Liver (tissue), 9 donors: ENCODE data around the gene ZBTB47. TPM values are rescaled to one million over a fixed set of nuclear protein-coding genes. Genes with fewer than 3 reads are reported as not detected.

Source experiments
- DNase-seq: peaks from one replicate; pipeline ENCODE4 v3.0.0-alpha.2; 2017; ENCODE audit warnings: low spot score
- H3K27ac ChIP-seq, 2 donors: one replicate each; pipeline ENCODE4 v1.7.0; 2013; ENCODE audit warnings: inconsistent platforms in 2 of 2, low read length in 2 of 2, control low read depth in 1 of 2, low read depth in 1 of 2, mild to moderate bottlenecking in 1 of 2
- H3K27me3 ChIP-seq, 4 donors: one replicate each; pipeline versions ENCODE4 v1.6.1 to v1.7.0; 2013; ENCODE audit warnings: low read length in 3 of 4, inconsistent platforms in 1 of 4, mild to moderate bottlenecking in 1 of 4, moderate library complexity in 1 of 4; ENCODE audit not compliant: control insufficient read depth in 4 of 4, insufficient read depth in 4 of 4
- H3K36me3 ChIP-seq, 4 donors: one replicate each; pipeline versions ENCODE4 v1.6.1 to v1.7.0; 2013; ENCODE audit warnings: low read length in 3 of 4, mild to moderate bottlenecking in 3 of 4, low read depth in 1 of 4, moderate library complexity in 1 of 4; ENCODE audit not compliant: control insufficient read depth in 4 of 4, insufficient read depth in 3 of 4
- H3K4me1 ChIP-seq, 4 donors: one replicate each; pipeline versions ENCODE4 v1.6.1 to v1.7.0; 2013; ENCODE audit warnings: low read length in 3 of 4, mild to moderate bottlenecking in 3 of 4, moderate library complexity in 1 of 4; ENCODE audit not compliant: control insufficient read depth in 4 of 4, insufficient read depth in 4 of 4
- H3K4me3 ChIP-seq, 3 donors: one replicate each; pipeline versions ENCODE4 v1.6.1 to v1.7.0; 2013; ENCODE audit warnings: low read length in 3 of 3, control low read depth in 1 of 3, low read depth in 1 of 3, mild to moderate bottlenecking in 1 of 3
- H3K9ac ChIP-seq, 2 donors: one replicate each; pipeline ENCODE4 v1.7.0; 2013; ENCODE audit warnings: low read length in 2 of 2, mild to moderate bottlenecking in 2 of 2, moderate library complexity in 2 of 2, control low read depth in 1 of 2, low read depth in 1 of 2
- H3K9me3 ChIP-seq, 4 donors: one replicate each; pipeline versions ENCODE4 v1.6.1 to v1.7.0; 2013; ENCODE audit warnings: low read length in 3 of 4; ENCODE audit not compliant: control insufficient read depth in 4 of 4
- CTCF ChIP-seq: fragments of 150-350 bp; IDR thresholded peaks from 2 replicates; pipeline ENCODE4 v1.5.1; 2017; ENCODE audit warnings: improper control_type of control experiment, low read depth, low read length; ENCODE audit not compliant: missing input control
- EGR1 ChIP-seq, 2 donors: IDR thresholded peaks; 2 replicates each; pipeline ENCODE4 v1.6.1; 2016 to 2018; ENCODE audit warnings: antibody characterized with exemption in 2 of 2, low read depth in 2 of 2
- FOXA1 ChIP-seq: IDR thresholded peaks from 2 replicates; pipeline ENCODE4 v1.6.1; 2016; ENCODE audit warnings: antibody characterized with exemption
- FOXA2 ChIP-seq: IDR thresholded peaks from 2 replicates; pipeline ENCODE4 v1.6.1; 2016; ENCODE audit warnings: antibody characterized with exemption
- JUND ChIP-seq, 2 donors: IDR thresholded peaks; 2 replicates each; pipeline ENCODE4 v1.6.1; 2016; ENCODE audit warnings: antibody characterized with exemption in 2 of 2
- MAX ChIP-seq: IDR thresholded peaks from 2 replicates; pipeline ENCODE4 v1.6.1; 2016; ENCODE audit warnings: antibody characterized with exemption
- SP1 ChIP-seq: IDR thresholded peaks from 2 replicates; pipeline ENCODE4 v1.6.1; 2018; ENCODE audit warnings: antibody characterized with exemption, mild to moderate bottlenecking
- TAF1 ChIP-seq: conservative IDR thresholded peaks from 2 replicates; pipeline ENCODE4 v1.6.1; 2016; ENCODE audit warnings: antibody characterized with exemption, mild to moderate bottlenecking
- YY1 ChIP-seq: IDR thresholded peaks from 2 replicates; pipeline ENCODE4 v1.6.1; 2016; ENCODE audit warnings: antibody characterized with exemption, mild to moderate bottlenecking
- WGBS: extraction: QIAGEN DNeasy Blood & Tissue Kit; methylation state at CpG from one replicate; pipeline ENCODE4 v1.1.7; 2013; 5-methylcytosine and 5-hydroxymethylcytosine counted together
- polyA plus RNA-seq, 2 donors: library from polyadenylated mRNA; stranded (reverse) in 1 of 2; unstranded in 1 of 2; fragments of 200-250 nt in 1 of 2; fragments of >200 nt in 1 of 2; fragmentation: Nextera tagmentation in 1 of 2; extraction: Ambion mirVana in 1 of 2; gene quantifications; one replicate each; pipeline versions ENCODE4 v1.2.1 to v1.2.3, GENCODE V29; 2013 to 2015
- total RNA-seq, 2 donors: library from RNA; depleted of rRNA; stranded (reverse); fragments of >200 nt; gene quantifications; one replicate each; pipeline ENCODE4 v1.2.3, GENCODE V29; 2014
- donor health status: healthy.
- donor health status: healthy.
- donor health status: healthy.
- donor health status: healthy.
- donor health status: healthy.

ZBTB47 gene
- total and polyA plus RNA-seq, 4 donors: 0.42 to 7.4 (median 4.2) TPM

GRCh38 chr3:42713747-42714146 lies 60.2 kb downstream of the ZBTB47 start (continued):
- TF ChIP-seq MAX (no peak), FOXA2 (no peak), JUND (IDR thresholded peaks at IDR 0.05) (no peak)

- H3K4me3 ChIP-seq: no peak overlapping the region
- H3K27ac ChIP-seq: no peak overlapping the region
- no peaks in the 10 kb centered on the region for H3K4me1 ChIP-seq
- TF ChIP-seq CTCF (no peak), SP1 (no peak), FOXA1 (no peak), EGR1 (IDR thresholded peaks at IDR 0.05; ENCODE audit: low read depth in 2 of 2) (no peak), YY1 (no peak), TAF1 (no peak)
- no peaks in the 10 kb centered on the region for H3K9me3 ChIP-seq
- H3K36me3 ChIP-seq: no peaks in the 10 kb centered on the region
- DNase-seq: no peak
- 91% methylated on average over 4 of the region's 4 CpGs for WGBS
- H3K9ac ChIP-seq: no peak overlapping the region
- H3K27me3 ChIP-seq: no peaks in the 10 kb centered on the region
These were observed 60.8 kb downstream of the ZBTB47 start for GRCh38 chr3:42714171-42714852.

Other genes starting within 250 kb of the ZBTB47 start
- not detected for gene LYZL4, start 243.1 kb upstream of the ZBTB47 start, total RNA-seq
- gene LYZL4, start 243.1 kb upstream of the ZBTB47 start, polyA plus RNA-seq: not detected
- 10 to 100 TPM in 1 of 2 donors, 1 to 10 TPM in 1; 2.3 to 41.8 TPM for gene VIPR1, start 151.1 kb upstream of the ZBTB47 start, total RNA-seq
- 10 to 100 TPM; 14.1 to 15.1 TPM for gene VIPR1, start 151.1 kb upstream of the ZBTB47 start, polyA plus RNA-seq
- gene SEC22C, start 71.7 kb upstream of the ZBTB47 start, total RNA-seq: 10 to 100 TPM; 19.2 to 48.5 TPM
- 10 to 100 TPM; 14.5 to 16.3 TPM for gene SEC22C, start 71.7 kb upstream of the ZBTB47 start, polyA plus RNA-seq
- 10 to 100 TPM; 10.0 to 19.5 TPM for gene SS18L2, start 62.8 kb upstream of the ZBTB47 start, total RNA-seq
- 10 to 100 TPM; 17.9 to 41.5 TPM for gene SS18L2, start 62.8 kb upstream of the ZBTB47 start, polyA plus RNA-seq
- 10 to 100 TPM; 28.5 to 75.5 TPM for gene NKTR, start 53.0 kb upstream of the ZBTB47 start, total RNA-seq
- gene NKTR, start 53.0 kb upstream of the ZBTB47 start, polyA plus RNA-seq: 10 to 100 TPM in 1 of 2 donors, 1 to 10 TPM in 1; 5.8 to 27.7 TPM
- gene KLHL40, start 31.8 kb downstream of the ZBTB47 start, total RNA-seq: not detected
- not detected for gene KLHL40, start 31.8 kb downstream of the ZBTB47 start, polyA plus RNA-seq
- under 1 TPM in 1 of 2 donors, not detected in 1; 0.17 TPM for gene HHATL, start 49.1 kb downstream of the ZBTB47 start, total RNA-seq
- not detected for gene HHATL, start 49.1 kb downstream of the ZBTB47 start, polyA plus RNA-seq
- gene CCDC13, start 119.6 kb downstream of the ZBTB47 start, total RNA-seq: 1 to 10 TPM in 1 of 2 donors, under 1 TPM in 1; 0.42 to 2.3 TPM
- gene CCDC13, start 119.6 kb downstream of the ZBTB47 start, polyA plus RNA-seq: 1 to 10 TPM in 1 of 2 donors, under 1 TPM in 1; 0.69 to 1.4 TPM
- gene HIGD1A, start 150.8 kb downstream of the ZBTB47 start, total RNA-seq: 100 to 1,000 TPM; 117 to 234 TPM
- 100 to 1,000 TPM; 256 TPM for gene HIGD1A, start 150.8 kb downstream of the ZBTB47 start, polyA plus RNA-seq
- 10 to 100 TPM; 12.5 to 19.3 TPM for gene ACKR2, start 155.7 kb downstream of the ZBTB47 start, total RNA-seq
- gene ACKR2, start 155.7 kb downstream of the ZBTB47 start, polyA plus RNA-seq: 1 to 10 TPM; 7.3 to 9.2 TPM
- 100 to 1,000 TPM in 1 of 2 donors, 10 to 100 TPM in 1; 21.2 to 490 TPM for gene CYP8B1, start 222.2 kb downstream of the ZBTB47 start, total RNA-seq
- gene CYP8B1, start 222.2 kb downstream of the ZBTB47 start, polyA plus RNA-seq: 100 to 1,000 TPM; 218 to 229 TPM